Prostate gland (tissue), 2 donors: ENCODE data around the gene SNPH. TPM values are rescaled to one million over a fixed set of nuclear protein-coding genes. Genes with fewer than 3 reads are reported as not detected.

ENCODE experiments used
- DNase-seq: peaks from one replicate; pipeline ENCODE4 v3.0.0-alpha.2; 2019; ENCODE audit warnings: low spot score
- H3K27ac ChIP-seq, 2 donors: fragments of 200-600 bp; sonication (generic); 2 replicates each; pipeline ENCODE4 v1.5.1; 2017 to 2019
- H3K27me3 ChIP-seq: fragments of 200-600 bp; sonication (generic); replicated peaks from 2 replicates; pipeline ENCODE4 v1.5.1; 2019; ENCODE audit not compliant: insufficient read depth
- H3K36me3 ChIP-seq, 2 donors: fragments of 200-600 bp; sonication (generic); 1 replicate in 1 of 2; 2 replicates in 1 of 2; pipeline versions ENCODE4 v1.5.1 to v1.8.1; 2017 to 2019
- H3K4me1 ChIP-seq: fragments of 200-600 bp; sonication (generic); replicated peaks from 2 replicates; pipeline ENCODE4 v1.5.1; 2019
- H3K4me3 ChIP-seq, 2 donors: fragments of 200-600 bp; sonication (generic); 2 replicates each; pipeline ENCODE4 v1.5.1; 2017 to 2019
- H3K9me3 ChIP-seq: fragments of 200-600 bp; sonication (generic); 2 replicates; pipeline ENCODE4 v1.5.1; 2017
- CTCF ChIP-seq, 4 experiments: fragments of 200-600 bp in 2 of 4; fragments of 450-650 bp in 2 of 4; sonication (generic) in 2 of 4; IDR thresholded peaks; 1 replicate in 3 of 4; 2 replicates in 1 of 4; pipeline ENCODE4 v1.5.1; 2016 to 2019; ENCODE audit warnings: antibody characterized with exemption in 4 of 4, mild to moderate bottlenecking in 2 of 4, moderate library complexity in 2 of 4
- POLR2A ChIP-seq: fragments of 450-650 bp; IDR thresholded peaks from one replicate; pipeline ENCODE4 v1.6.1; 2016; ENCODE audit warnings: antibody characterized with exemption, mild to moderate bottlenecking
- POLR2AphosphoS5 ChIP-seq: sonication (generic); formaldehyde crosslinking; IDR thresholded peaks from one replicate; pipeline ENCODE4 v1.6.1; 2017; ENCODE audit warnings: antibody characterized with exemption
- WGBS: methylation state at CpG from one replicate; pipeline ENCODE4 v1.1.5; 2018; 5-methylcytosine and 5-hydroxymethylcytosine counted together
- intact Hi-C: fragments of 100-400 bp; cut with DNase I; formaldehyde crosslinking; loops from one replicate; pipeline ENCODE4 v1.14.2; 2022
- total RNA-seq, 2 donors: library from RNA; depleted of rRNA; stranded (reverse); fragments of >200 nt; gene quantifications; one replicate each; pipeline ENCODE4 v1.1.0, GENCODE V29; 2016

Gene SNPH
- total RNA-seq, 2 donors from 2014 or later, result 4.5 to 12.3 TPM

- Histone ChIP-seq H3K4me3 (no peak overlapping the region), H3K4me1 (no peaks in the 10 kb centered on the region), H3K27ac (no peak overlapping the region), H3K36me3 (no peaks in the 10 kb centered on the region), H3K9me3 (no peaks in the 10 kb centered on the region), H3K27me3 (no peaks in the 10 kb centered on the region)
- 79% methylated on average over 3 of the region's 4 CpGs for WGBS
- TF ChIP-seq POLR2A, result no peak
- TF ChIP-seq POLR2AphosphoS5, result no peak
- TF ChIP-seq CTCF (IDR thresholded peaks at IDR 0.05), result no peak
- intact Hi-C loops, result no loop called here
- DNase-seq, result no peak
Measured at GRCh38 chr20:1319462-1319861, 53.4 kb downstream of the SNPH start.

GRCh38 chr20:1320016-1320415 is 53.9 kb downstream of the SNPH start:
- Histone ChIP-seq H3K27me3 (no peaks in the 10 kb centered on the region), H3K4me1 (no peaks in the 10 kb centered on the region), H3K9me3 (no peaks in the 10 kb centered on the region), H3K27ac (no peak overlapping the region), H3K36me3 (no peaks in the 10 kb centered on the region), H3K4me3 (no peak overlapping the region)
- no peak for TF ChIP-seq POLR2A
- TF ChIP-seq POLR2AphosphoS5, result no peak
- TF ChIP-seq CTCF (IDR thresholded peaks at IDR 0.05), result no peak
- WGBS, result 91% methylated on average over 6 of the region's 6 CpGs
- no peak for DNase-seq
- intact Hi-C loops, result no loop called here

- TF ChIP-seq POLR2AphosphoS5 (no peak), POLR2A (no peak), CTCF (IDR thresholded peaks at IDR 0.05) (no peak)
- Histone ChIP-seq H3K27ac (no peak overlapping the region), H3K27me3 (no peaks in the 10 kb centered on the region), H3K4me1 (no peaks in the 10 kb centered on the region), H3K9me3 (no peaks in the 10 kb centered on the region), H3K4me3 (no peak overlapping the region), H3K36me3 (no peaks in the 10 kb centered on the region)
- intact Hi-C loops, result no loop called here
- no peak for DNase-seq
- WGBS, result 58% methylated on average over 17 of the region's 17 CpGs
Measured at GRCh38 chr20:1320902-1321653, 55.0 kb downstream of the SNPH start.

GRCh38 chr20:1321654-1321939 is 55.5 kb downstream of the SNPH start:
- H3K36me3 ChIP-seq, result no peaks in the 10 kb centered on the region
- H3K4me3 ChIP-seq, result no peak overlapping the region
- DNase-seq, result no peak
- peak overlapping the region in 1 of 2 donors; percentile 22 for H3K27ac ChIP-seq
- intact Hi-C loops, result no loop called here
- 55% methylated on average over 4 of the region's 4 CpGs for WGBS
- no peaks in the 10 kb centered on the region for H3K4me1 ChIP-seq
- TF ChIP-seq POLR2A (no peak), CTCF (IDR thresholded peaks at IDR 0.05) (no peak), POLR2AphosphoS5 (no peak)
- no peaks in the 10 kb centered on the region for H3K9me3 ChIP-seq
- H3K27me3 ChIP-seq, result no peaks in the 10 kb centered on the region

GRCh38 chr20:1322511-1323245 is 56.6 kb downstream of the SNPH start:
- H3K4me3 ChIP-seq, result no peak overlapping the region
- H3K27me3 ChIP-seq, result no peaks in the 10 kb centered on the region
- H3K4me1 ChIP-seq, result no peaks in the 10 kb centered on the region
- peak overlapping the region in 1 of 2 donors; percentile 22 for H3K27ac ChIP-seq
- 66% methylated on average over 11 of the region's 11 CpGs for WGBS
- no peak for DNase-seq
- TF ChIP-seq POLR2A (no peak), POLR2AphosphoS5 (no peak), CTCF (IDR thresholded peaks at IDR 0.05) (no peak)
- H3K36me3 ChIP-seq, result no peaks in the 10 kb centered on the region
- no peaks in the 10 kb centered on the region for H3K9me3 ChIP-seq
- intact Hi-C loops, result no loop called here
